Renal pelvis (tissue), 3 donors: ENCODE data around the gene TPH2. TPM values are rescaled to one million over a fixed set of nuclear protein-coding genes. Genes with fewer than 3 reads are reported as not detected.

Experiments used
- polyA plus RNA-seq, 3 donors: library from polyadenylated mRNA; unstranded; fragments of 120-200 nt; gene quantifications; one replicate each; pipeline ENCODE4 v1.2.1, GENCODE V29; 2013; ENCODE audit not compliant: insufficient read length in 3 of 3

Gene TPH2
- polyA plus RNA-seq, 3 donors = 0.18 to 0.25 TPM; not detected in 1

Other genes starting within 250 kb of the TPH2 start
- gene RAB21, start 184.0 kb upstream of the TPH2 start, polyA plus RNA-seq = 10 to 100 TPM; 51.5 to 62.2 (median 61.5) TPM
- 10 to 100 TPM; 43.1 to 54.1 (median 53.1) TPM for gene TBC1D15, start 99.1 kb upstream of the TPH2 start, polyA plus RNA-seq